ENCODE data around the gene LYRM4. TPM values are rescaled to one million over a fixed set of nuclear protein-coding genes. Genes with fewer than 3 reads are reported as not detected.
A peak's percentile ranks its signal among the peaks of the same experiment; 100 is the strongest.

Gene LYRM4
- total and polyA plus RNA-seq, 7 donors = 11.3 to 21.1 (median 16.1) TPM

- ATAC-seq (no peak), DNase-seq (no peak)
- intact Hi-C loops (cut with DNase I) = no loop called here
- Histone ChIP-seq H3K36me3 (ENCODE audit: insufficient read depth in 1 of 2, low read depth in 1 of 2) (no peaks in the 10 kb centered on the region), H3K4me3 (no peak overlapping the region), H3K27ac (no peak overlapping the region), H3K27me3 (ENCODE audit: insufficient read depth in 3 of 3, low read length in 2 of 3) (no peaks in the 10 kb centered on the region), H3K9me3 (no peaks in the 10 kb centered on the region), H3K4me1 (no peaks in the 10 kb centered on the region)
- TF ChIP-seq, protein P1, sequence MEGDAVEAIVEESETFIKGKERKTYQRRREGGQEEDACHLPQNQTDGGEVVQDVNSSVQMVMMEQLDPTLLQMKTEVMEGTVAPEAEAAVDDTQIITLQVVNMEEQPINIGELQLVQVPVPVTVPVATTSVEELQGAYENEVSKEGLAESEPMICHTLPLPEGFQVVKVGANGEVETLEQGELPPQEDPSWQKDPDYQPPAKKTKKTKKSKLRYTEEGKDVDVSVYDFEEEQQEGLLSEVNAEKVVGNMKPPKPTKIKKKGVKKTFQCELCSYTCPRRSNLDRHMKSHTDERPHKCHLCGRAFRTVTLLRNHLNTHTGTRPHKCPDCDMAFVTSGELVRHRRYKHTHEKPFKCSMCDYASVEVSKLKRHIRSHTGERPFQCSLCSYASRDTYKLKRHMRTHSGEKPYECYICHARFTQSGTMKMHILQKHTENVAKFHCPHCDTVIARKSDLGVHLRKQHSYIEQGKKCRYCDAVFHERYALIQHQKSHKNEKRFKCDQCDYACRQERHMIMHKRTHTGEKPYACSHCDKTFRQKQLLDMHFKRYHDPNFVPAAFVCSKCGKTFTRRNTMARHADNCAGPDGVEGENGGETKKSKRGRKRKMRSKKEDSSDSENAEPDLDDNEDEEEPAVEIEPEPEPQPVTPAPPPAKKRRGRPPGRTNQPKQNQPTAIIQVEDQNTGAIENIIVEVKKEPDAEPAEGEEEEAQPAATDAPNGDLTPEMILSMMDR (IDR thresholded peaks at IDR 0.05) = no peak
- WGBS, 3 donors = 92 to 97% (median 95%) methylated on average over 3 of the region's 3 CpGs
Measured at GRCh38 chr6:5191722-5192121, 69.0 kb downstream of the LYRM4 start.

GRCh38 chr6:5191222-5191621 is 69.5 kb downstream of the LYRM4 start:
- intact Hi-C loops (cut with DNase I) = no loop called here
- no peaks in the 10 kb centered on the region for H3K9me3 ChIP-seq
- DNase-seq = no peak
- no peak overlapping the region for H3K4me3 ChIP-seq
- no peak overlapping the region for H3K27ac ChIP-seq
- WGBS, 3 donors = 96 to 97% (median 97%) methylated on average over 6 of the region's 6 CpGs
- no peak for ATAC-seq
- H3K36me3 ChIP-seq (ENCODE audit: insufficient read depth in 1 of 2, low read depth in 1 of 2) = no peaks in the 10 kb centered on the region
- H3K27me3 ChIP-seq (ENCODE audit: insufficient read depth in 3 of 3, low read length in 2 of 3) = no peaks in the 10 kb centered on the region
- H3K4me1 ChIP-seq = no peaks in the 10 kb centered on the region
- TF ChIP-seq, protein P1 (IDR thresholded peaks at IDR 0.05) = no peak

DNA sequence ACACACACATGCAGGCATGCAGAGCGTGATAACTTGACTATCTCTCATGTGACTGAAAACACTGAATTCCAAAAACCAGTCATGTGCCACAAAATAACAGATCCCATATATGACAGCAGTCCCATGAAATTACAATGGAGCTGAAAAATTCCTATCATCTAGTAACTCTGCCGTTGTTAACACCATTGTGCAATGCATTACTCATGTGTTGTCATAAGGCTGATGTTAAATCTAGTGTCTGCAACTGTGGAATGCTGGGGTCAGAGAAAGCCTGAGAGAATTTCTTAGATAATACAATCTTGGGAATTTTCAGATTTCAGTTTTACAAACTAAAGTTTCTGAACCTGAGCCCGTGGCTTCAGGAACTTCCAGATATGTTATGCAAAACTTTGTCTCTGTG is 70.2 kb downstream of the LYRM4 start:
- TF ChIP-seq, protein P1 (IDR thresholded peaks at IDR 0.05) = no peak
- Histone ChIP-seq H3K27ac (no peak overlapping the region), H3K27me3 (ENCODE audit: insufficient read depth in 3 of 3, low read length in 2 of 3) (no peaks in the 10 kb centered on the region), H3K4me3 (no peak overlapping the region), H3K4me1 (no peaks in the 10 kb centered on the region), H3K9me3 (no peaks in the 10 kb centered on the region), H3K36me3 (ENCODE audit: insufficient read depth in 1 of 2, low read depth in 1 of 2) (no peaks in the 10 kb centered on the region)
- ATAC-seq (peak in 1 of 4 donors; percentile 36), DNase-seq (no peak)
- 65 to 73% (median 71%) methylated on average over 3 of the region's 3 CpGs for WGBS, 3 donors
- intact Hi-C loops (cut with DNase I) = no loop called here

DNA sequence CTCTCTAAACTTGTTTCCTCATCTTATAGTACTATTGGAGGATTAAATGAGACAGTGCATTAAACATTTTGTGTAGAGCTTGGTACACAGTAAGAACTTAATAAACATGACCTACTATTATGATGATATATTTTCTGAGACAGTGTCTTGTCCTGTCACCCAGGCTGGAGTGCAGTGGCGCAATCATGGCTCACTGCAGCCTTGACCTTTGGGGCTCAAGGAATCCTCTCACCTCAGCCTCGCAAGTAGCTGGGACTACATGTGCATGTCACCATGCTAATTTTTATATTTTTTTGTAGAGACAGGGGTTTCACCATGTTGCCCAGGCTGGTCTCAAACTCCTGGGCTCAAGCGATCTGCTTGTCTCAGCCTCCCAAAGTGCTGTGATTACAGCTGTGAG is 72.1 kb downstream of the LYRM4 start:
- H3K9me3 ChIP-seq = no peaks in the 10 kb centered on the region
- DNase-seq (peak in 1 of 2 donors; percentile 14), ATAC-seq (no peak)
- 97 to 99% (median 97%) methylated on average over 3 of the region's 3 CpGs for WGBS, 3 donors
- TF ChIP-seq, protein P1 (IDR thresholded peaks at IDR 0.05) = no peak
- no peaks in the 10 kb centered on the region for H3K36me3 ChIP-seq (ENCODE audit: insufficient read depth in 1 of 2, low read depth in 1 of 2)
- H3K27ac ChIP-seq = no peak overlapping the region
- H3K4me3 ChIP-seq = no peak overlapping the region
- no peaks in the 10 kb centered on the region for H3K27me3 ChIP-seq (ENCODE audit: insufficient read depth in 3 of 3, low read length in 2 of 3)
- no peaks in the 10 kb centered on the region for H3K4me1 ChIP-seq
- intact Hi-C loops (cut with DNase I) = no loop called here

- ATAC-seq (no peak), DNase-seq (no peak)
- no peak overlapping the region for H3K4me3 ChIP-seq
- H3K4me1 ChIP-seq = no peaks in the 10 kb centered on the region
- H3K9me3 ChIP-seq = no peaks in the 10 kb centered on the region
- intact Hi-C loops (cut with DNase I) = no loop called here
- no peaks in the 10 kb centered on the region for H3K36me3 ChIP-seq (ENCODE audit: insufficient read depth in 1 of 2, low read depth in 1 of 2)
- no peak overlapping the region for H3K27ac ChIP-seq
- no peaks in the 10 kb centered on the region for H3K27me3 ChIP-seq (ENCODE audit: insufficient read depth in 3 of 3, low read length in 2 of 3)
- TF ChIP-seq, protein P1 (IDR thresholded peaks at IDR 0.05) = no peak
- 93% methylated on average over 9 of the region's 9 CpGs for WGBS, 3 donors
Measured at GRCh38 chr6:5184878-5185277, 75.9 kb downstream of the LYRM4 start.
